Anterior cingulate cortex (tissue), 58 donors: Measurements from ENCODE around the gene B4GALNT3.
"Not testable (repeated sequence)": the region's sequence is repeated elsewhere in the genome, so short reads cannot be mapped to it uniquely, and the experiment has no call there.

Experiments
- DNase-seq, 58 donors: peaks; one replicate each; lab custom pipeline; 2025; lab: John Stamatoyannopoulos, UW

The B4GALNT3 gene

GRCh38 chr12:570921-571794 is 111.4 kb downstream of the B4GALNT3 start:
- peak in 4 of 58 donors; percentile 18 to 68 (median 40) for DNase-seq

GRCh38 chr12:571795-572531 is 112.2 kb downstream of the B4GALNT3 start:
- no peak for DNase-seq

- DNase-seq, result no peak
Observed at GRCh38 chr12:572532-572899, 112.8 kb downstream of the B4GALNT3 start.

- DNase-seq, result no peak
Observed at GRCh38 chr12:573232-573631, 113.5 kb downstream of the B4GALNT3 start.

GRCh38 chr12:574475-575128 is 114.9 kb downstream of the B4GALNT3 start:
- DNase-seq, result no peak

GRCh38 chr12:575129-575502 is 115.4 kb downstream of the B4GALNT3 start:
- DNase-seq, result no peak

GRCh38 chr12:575948-576614 is 116.3 kb downstream of the B4GALNT3 start:
- DNase-seq, result peak in 53 of 58 donors; percentile 9 to 78 (median 55)

GRCh38 chr12:576615-577110 is 116.9 kb downstream of the B4GALNT3 start:
- no peak for DNase-seq

- DNase-seq, result not testable (repeated sequence)
Observed at GRCh38 chr12:577994-578747, 118.4 kb downstream of the B4GALNT3 start.

- no peak for DNase-seq
Observed at GRCh38 chr12:578748-579419, 119.1 kb downstream of the B4GALNT3 start.

- no peak for DNase-seq
Observed at GRCh38 chr12:579420-580110, 119.8 kb downstream of the B4GALNT3 start.

- DNase-seq, result no peak
Observed at GRCh38 chr12:580813-581212, 121.1 kb downstream of the B4GALNT3 start.

- no peak for DNase-seq
Observed at GRCh38 chr12:581321-581720, 121.6 kb downstream of the B4GALNT3 start.

- no peak for DNase-seq
Observed at GRCh38 chr12:581746-582145, 122.0 kb downstream of the B4GALNT3 start.

- DNase-seq, result no peak
Observed at GRCh38 chr12:583251-583869, 123.6 kb downstream of the B4GALNT3 start.

GRCh38 chr12:585062-586061 is 125.6 kb downstream of the B4GALNT3 start:
- no peak for DNase-seq
